ENCODE measurements around the gene PFKFB4.

DNA sequence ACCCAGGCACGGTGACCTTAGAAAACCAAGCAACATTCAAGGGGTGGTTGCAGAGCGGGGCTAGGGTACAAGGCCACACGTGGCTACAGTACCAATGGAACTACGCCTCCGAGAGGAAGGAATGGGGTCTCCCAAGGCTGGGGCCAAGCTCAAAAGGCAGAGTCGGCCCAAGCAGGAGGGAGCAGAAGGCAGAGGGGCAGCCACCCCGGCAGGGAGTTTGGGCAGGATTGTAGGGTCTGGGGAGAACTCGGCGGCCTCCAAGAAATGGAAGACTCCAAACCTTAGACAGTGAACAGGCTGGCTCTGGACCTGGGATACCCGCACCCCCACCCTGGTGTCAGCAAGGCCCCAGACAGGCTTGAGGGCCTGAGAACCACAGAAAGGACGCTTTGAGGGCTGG is 81.4 kb downstream of the PFKFB4 start:
- TF ChIP-seq, protein P1, sequence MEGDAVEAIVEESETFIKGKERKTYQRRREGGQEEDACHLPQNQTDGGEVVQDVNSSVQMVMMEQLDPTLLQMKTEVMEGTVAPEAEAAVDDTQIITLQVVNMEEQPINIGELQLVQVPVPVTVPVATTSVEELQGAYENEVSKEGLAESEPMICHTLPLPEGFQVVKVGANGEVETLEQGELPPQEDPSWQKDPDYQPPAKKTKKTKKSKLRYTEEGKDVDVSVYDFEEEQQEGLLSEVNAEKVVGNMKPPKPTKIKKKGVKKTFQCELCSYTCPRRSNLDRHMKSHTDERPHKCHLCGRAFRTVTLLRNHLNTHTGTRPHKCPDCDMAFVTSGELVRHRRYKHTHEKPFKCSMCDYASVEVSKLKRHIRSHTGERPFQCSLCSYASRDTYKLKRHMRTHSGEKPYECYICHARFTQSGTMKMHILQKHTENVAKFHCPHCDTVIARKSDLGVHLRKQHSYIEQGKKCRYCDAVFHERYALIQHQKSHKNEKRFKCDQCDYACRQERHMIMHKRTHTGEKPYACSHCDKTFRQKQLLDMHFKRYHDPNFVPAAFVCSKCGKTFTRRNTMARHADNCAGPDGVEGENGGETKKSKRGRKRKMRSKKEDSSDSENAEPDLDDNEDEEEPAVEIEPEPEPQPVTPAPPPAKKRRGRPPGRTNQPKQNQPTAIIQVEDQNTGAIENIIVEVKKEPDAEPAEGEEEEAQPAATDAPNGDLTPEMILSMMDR (IDR thresholded peaks at IDR 0.05; ENCODE audit: low read depth, low read length) = no peak
- no peak for TF ChIP-seq POLR2A (IDR thresholded peaks at IDR 0.05; ENCODE audit: extremely low read depth, insufficient read length)
- no peak for TF ChIP-seq MYC (IDR thresholded peaks at IDR 0.05; ENCODE audit: low read depth, low read length)
